GM23248 (cell line): ENCODE measurements around the gene MDH2.

Experiments used
- EZH2 ChIP-seq: fragments of 200-600 bp; sonication (generic); IDR thresholded peaks from 2 replicates; pipeline ENCODE4 v1.6.1; 2018; ENCODE audit warnings: antibody characterized with exemption, mild to moderate bottlenecking; ENCODE audit not compliant: insufficient read depth, poor library complexity, severe bottlenecking
- EZH2phosphoT487 ChIP-seq: fragments of 200-600 bp; sonication (generic); IDR thresholded peaks from 2 replicates; pipeline ENCODE4 v1.6.1; 2018; ENCODE audit warnings: antibody characterized with exemption, moderate library complexity, mild to moderate bottlenecking, low read depth; ENCODE audit not compliant: insufficient read depth

GRCh38 chr7:76076995-76077394, 29.1 kb downstream of the MDH2 start:
- no peak for TF ChIP-seq EZH2phosphoT487
- no peak for TF ChIP-seq EZH2
